ENCODE measurements around the gene TPST2.
"Not testable (repeated sequence)": the region's sequence is repeated elsewhere in the genome, so short reads cannot be mapped to it uniquely, and the experiment has no call there.

TPST2 gene

GRCh38 chr22:26589845-26590736 lies at the start of gene TPST2:
Gene TPST2, minus strand, starts transcription at chr22:26590132. Its CDS starts 48,502 bp downstream, at chr22:26541630.
- peak; percentile 62 for DNase-seq (ENCODE audit: low read depth)

DNA sequence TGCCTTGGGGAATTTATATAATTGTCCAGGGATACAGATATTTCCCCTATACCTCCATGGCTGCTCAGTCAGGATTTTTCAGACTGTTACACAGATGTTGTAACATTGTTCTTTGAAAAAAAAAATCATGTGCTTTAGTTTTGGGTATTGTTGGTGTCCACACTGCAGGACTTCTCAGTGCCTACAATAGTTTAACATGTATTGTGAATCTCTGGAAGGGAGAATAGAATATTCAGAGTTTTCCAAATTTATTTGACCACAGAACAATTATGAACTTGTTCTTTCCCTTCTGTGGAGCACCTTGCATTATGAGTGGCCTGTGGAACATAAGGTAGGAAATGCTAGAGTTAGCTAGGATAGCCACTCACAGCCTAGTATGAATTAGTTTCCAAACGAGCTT lies 46.4 kb upstream of the TPST2 start:
- no peak for DNase-seq (ENCODE audit: low read depth)

GRCh38 chr22:26635117-26635516 lies 45.2 kb upstream of the TPST2 start:
- no peak for DNase-seq (ENCODE audit: low read depth)

DNA sequence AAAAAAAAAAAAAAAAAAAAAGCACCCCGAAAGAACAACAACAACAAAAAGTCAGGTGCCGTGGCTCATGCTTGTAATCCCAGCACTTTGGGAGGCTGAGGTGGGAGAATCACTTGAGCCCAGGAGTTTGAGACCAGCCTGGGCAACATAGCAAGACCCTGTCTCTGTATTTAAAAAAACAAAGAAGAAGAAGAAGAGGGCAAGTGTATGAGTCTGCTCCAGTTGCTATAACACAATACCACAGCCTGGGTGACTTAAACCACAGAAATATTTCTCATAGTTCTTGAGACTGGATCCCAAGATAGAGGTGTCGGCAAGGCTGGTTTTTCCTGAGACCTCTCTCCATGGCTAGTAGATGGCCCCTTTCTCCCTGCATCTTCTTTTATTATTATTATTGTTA lies 44.3 kb upstream of the TPST2 start:
- DNase-seq (ENCODE audit: low read depth), result no peak

GRCh38 chr22:26632422-26633155 lies 42.7 kb upstream of the TPST2 start:
- DNase-seq (ENCODE audit: low read depth), result no peak

- no peak for DNase-seq (ENCODE audit: low read depth)
Observed at GRCh38 chr22:26631282-26631681, 41.4 kb upstream of the TPST2 start.

- no peak for DNase-seq (ENCODE audit: low read depth)
Observed at GRCh38 chr22:26629988-26630761, 40.2 kb upstream of the TPST2 start.

GRCh38 chr22:26624803-26625202 lies 34.9 kb upstream of the TPST2 start:
- no peak for DNase-seq (ENCODE audit: low read depth)

DNA sequence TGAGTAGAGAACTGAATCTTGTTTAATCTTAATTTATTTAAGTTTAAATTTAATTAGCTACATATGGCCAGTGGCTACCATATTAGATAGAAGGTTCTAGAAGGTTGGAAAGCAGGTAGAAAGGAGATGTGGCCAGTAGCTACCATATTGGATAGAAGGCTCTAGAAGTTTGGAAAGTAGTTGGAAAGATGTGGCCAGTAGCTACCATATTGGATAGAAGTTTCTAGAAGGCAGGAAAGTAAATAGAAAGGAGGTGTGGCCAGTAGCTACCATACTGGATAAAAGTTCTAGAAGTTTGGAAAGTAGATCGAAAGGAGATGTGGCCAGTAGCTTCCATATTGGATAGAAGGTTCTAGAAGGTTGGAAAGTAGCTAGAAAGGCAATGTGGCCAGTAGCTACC lies 34.1 kb upstream of the TPST2 start:
- no peak for DNase-seq (ENCODE audit: low read depth)

GRCh38 chr22:26621663-26622062 lies 31.7 kb upstream of the TPST2 start, which contains the start of gene CRYBA4:
Gene CRYBA4, plus strand, starts transcription at chr22:26621963. Its CDS starts 634 bp downstream, at chr22:26622597.
- DNase-seq (ENCODE audit: low read depth), result no peak

- no peak for DNase-seq (ENCODE audit: low read depth)
Observed at GRCh38 chr22:26620197-26620596, 30.3 kb upstream of the TPST2 start.

DNA sequence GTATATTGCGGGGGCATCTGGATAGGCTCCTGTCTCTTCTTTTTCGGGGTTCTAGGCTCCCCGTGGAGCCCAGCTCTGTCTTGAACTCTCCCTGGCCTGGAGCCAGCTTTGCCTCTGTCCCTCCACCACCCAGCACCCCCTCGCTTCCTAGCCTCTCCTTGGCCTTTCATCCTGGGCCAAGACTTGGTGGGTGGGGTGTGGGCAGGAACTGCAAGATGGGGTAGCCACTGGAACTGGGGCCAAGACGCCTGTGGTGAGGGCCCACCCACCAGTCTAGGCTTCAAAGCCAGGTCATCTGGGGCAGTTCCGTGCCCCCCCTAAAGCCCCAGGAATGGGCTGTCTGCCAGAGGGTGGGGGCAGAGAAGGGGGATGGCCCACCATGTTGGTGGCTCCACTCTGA lies 29.6 kb upstream of the TPST2 start:
- DNase-seq (ENCODE audit: low read depth), result no peak

- no peak for DNase-seq (ENCODE audit: low read depth)
Observed at GRCh38 chr22:26618455-26618854, 28.5 kb upstream of the TPST2 start.

GRCh38 chr22:26617271-26618199 lies 27.6 kb upstream of the TPST2 start, which contains the start of gene CRYBB1:
Gene CRYBB1, minus strand, starts transcription at chr22:26618027. Its CDS starts 1,708 bp downstream, at chr22:26616319.
- DNase-seq (ENCODE audit: low read depth), result no peak

GRCh38 chr22:26616650-26617049 lies 26.7 kb upstream of the TPST2 start:
- no peak for DNase-seq (ENCODE audit: low read depth)

DNA sequence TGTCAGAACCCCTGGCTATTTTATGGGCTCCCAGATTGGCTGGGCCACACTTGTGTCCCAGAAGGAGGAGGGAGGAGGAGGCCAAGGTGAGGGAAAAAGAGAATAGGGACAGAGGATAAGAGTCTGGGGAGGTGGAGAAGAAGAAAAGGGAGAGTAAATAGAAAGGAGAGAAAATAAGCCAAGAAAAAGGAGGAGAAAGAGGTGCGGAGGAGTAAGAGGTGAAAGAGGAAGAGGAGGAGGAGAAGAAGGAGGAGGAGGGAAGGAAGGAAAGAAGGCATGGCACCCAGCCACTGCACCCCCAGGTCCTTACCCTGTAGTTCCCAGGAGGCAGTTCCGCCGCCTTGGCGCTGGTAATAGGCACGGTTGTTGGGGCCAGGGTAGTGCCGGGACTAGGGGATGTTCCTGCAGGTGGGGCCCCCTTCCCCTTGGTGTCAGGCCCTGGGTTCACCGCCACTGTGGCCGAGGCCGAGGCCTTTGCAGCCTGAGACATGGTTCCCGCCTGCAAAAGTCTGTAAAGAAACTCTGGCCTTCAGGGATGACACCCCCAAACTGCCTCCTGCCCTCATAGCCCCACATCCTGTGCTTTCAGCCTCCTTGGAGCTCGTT lies 26.0 kb upstream of the TPST2 start:
- DNase-seq (ENCODE audit: low read depth), result no peak

DNA sequence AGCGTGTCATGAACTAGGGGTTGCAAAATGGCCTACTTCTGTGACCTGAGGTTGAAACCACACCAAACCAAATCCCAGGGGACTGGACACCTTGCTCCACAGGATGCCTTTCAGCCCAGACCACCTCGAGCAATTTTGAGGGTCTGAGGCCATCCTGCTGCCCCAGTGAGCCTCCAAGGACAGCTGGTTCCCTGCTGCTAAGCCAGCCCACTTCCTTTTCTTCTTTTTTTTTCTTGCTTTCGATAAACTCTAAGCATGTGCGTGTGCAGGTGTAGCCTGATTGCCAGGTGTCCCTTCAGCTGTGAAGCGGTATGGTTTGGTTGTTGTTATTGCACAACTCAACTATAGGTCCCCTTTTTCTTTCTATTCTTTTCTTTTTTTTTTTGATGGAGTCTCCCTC lies 25.2 kb upstream of the TPST2 start:
- no peak for DNase-seq (ENCODE audit: low read depth)

- DNase-seq (ENCODE audit: low read depth), result no peak
Observed at GRCh38 chr22:26614322-26614721, 24.4 kb upstream of the TPST2 start.

GRCh38 chr22:26613753-26614152 lies 23.8 kb upstream of the TPST2 start:
- not testable (repeated sequence) for DNase-seq (ENCODE audit: low read depth)

GRCh38 chr22:26612652-26613051 lies 22.7 kb upstream of the TPST2 start:
- DNase-seq (ENCODE audit: low read depth), result no peak

- no peak for DNase-seq (ENCODE audit: low read depth)
Observed at GRCh38 chr22:26610996-26611395, 21.1 kb upstream of the TPST2 start.
